PFSK-1 (cell line): ENCODE results near the gene FBXO34.

Source experiments
- FOXP2 ChIP-seq: optimal IDR thresholded peaks from 2 replicates; pipeline ENCODE3; 2011; ENCODE audit warnings: borderline replicate concordance, control low read depth, inconsistent platforms; ENCODE audit not compliant: insufficient read depth; ENCODE audit errors: extremely low read length, extremely low read depth
- POLR2AphosphoS5 ChIP-seq: IDR thresholded peaks from 2 replicates; pipeline ENCODE4 v1.6.1; 2012; ENCODE audit warnings: low read depth, mild to moderate bottlenecking, control low read depth, low read length, moderate library complexity
- SIN3A ChIP-seq: IDR thresholded peaks from 2 replicates; pipeline ENCODE4 v1.6.1; 2012; ENCODE audit warnings: mild to moderate bottlenecking, low read length, moderate library complexity, borderline replicate concordance; ENCODE audit not compliant: insufficient read depth
- TAF1 ChIP-seq: IDR thresholded peaks from 2 replicates; pipeline ENCODE4 v1.6.1; 2012; ENCODE audit warnings: low read length, control low read depth, borderline replicate concordance; ENCODE audit not compliant: insufficient read depth
- TF ChIP-seq, protein P1 (sequence below), 2 experiments: IDR thresholded peaks; 2 replicates each; pipeline versions ENCODE4 v1.6.1 to v1.8.0; 2011 to 2012; ENCODE audit warnings: low read depth in 2 of 2, low read length in 2 of 2, control low read depth in 1 of 2, inconsistent platforms in 1 of 2, mild to moderate bottlenecking in 1 of 2, moderate library complexity in 1 of 2; ENCODE audit not compliant: insufficient read depth in 1 of 2

Gene FBXO34

DNA sequence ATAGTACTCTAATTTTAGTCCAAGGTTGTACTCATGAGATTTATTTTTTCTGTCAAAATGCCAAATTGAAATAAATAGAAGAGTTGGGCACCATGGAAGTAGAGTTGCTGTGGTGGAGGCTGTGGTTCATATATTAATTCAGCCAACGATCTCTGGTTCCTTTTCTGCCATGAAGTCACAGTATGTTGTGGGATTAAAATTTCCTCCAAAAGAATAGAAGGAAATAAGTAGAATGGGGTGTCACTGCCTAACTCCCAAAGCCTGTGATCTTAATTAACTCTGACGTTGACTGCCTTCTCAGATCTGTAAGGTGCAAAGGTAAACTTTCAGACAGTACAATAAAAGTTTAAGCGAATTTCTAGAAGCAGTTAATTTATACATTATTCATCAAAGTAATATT is 37.6 kb upstream of the FBXO34 start:
- TF ChIP-seq, protein P1, sequence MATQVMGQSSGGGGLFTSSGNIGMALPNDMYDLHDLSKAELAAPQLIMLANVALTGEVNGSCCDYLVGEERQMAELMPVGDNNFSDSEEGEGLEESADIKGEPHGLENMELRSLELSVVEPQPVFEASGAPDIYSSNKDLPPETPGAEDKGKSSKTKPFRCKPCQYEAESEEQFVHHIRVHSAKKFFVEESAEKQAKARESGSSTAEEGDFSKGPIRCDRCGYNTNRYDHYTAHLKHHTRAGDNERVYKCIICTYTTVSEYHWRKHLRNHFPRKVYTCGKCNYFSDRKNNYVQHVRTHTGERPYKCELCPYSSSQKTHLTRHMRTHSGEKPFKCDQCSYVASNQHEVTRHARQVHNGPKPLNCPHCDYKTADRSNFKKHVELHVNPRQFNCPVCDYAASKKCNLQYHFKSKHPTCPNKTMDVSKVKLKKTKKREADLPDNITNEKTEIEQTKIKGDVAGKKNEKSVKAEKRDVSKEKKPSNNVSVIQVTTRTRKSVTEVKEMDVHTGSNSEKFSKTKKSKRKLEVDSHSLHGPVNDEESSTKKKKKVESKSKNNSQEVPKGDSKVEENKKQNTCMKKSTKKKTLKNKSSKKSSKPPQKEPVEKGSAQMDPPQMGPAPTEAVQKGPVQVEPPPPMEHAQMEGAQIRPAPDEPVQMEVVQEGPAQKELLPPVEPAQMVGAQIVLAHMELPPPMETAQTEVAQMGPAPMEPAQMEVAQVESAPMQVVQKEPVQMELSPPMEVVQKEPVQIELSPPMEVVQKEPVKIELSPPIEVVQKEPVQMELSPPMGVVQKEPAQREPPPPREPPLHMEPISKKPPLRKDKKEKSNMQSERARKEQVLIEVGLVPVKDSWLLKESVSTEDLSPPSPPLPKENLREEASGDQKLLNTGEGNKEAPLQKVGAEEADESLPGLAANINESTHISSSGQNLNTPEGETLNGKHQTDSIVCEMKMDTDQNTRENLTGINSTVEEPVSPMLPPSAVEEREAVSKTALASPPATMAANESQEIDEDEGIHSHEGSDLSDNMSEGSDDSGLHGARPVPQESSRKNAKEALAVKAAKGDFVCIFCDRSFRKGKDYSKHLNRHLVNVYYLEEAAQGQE (IDR thresholded peaks at IDR 0.05; ENCODE audit: insufficient read depth in 1 of 2, low read depth in 2 of 2, low read length in 2 of 2): no peak
- no peak for TF ChIP-seq TAF1
- no peak for TF ChIP-seq SIN3A
- TF ChIP-seq FOXP2: no peak

DNA sequence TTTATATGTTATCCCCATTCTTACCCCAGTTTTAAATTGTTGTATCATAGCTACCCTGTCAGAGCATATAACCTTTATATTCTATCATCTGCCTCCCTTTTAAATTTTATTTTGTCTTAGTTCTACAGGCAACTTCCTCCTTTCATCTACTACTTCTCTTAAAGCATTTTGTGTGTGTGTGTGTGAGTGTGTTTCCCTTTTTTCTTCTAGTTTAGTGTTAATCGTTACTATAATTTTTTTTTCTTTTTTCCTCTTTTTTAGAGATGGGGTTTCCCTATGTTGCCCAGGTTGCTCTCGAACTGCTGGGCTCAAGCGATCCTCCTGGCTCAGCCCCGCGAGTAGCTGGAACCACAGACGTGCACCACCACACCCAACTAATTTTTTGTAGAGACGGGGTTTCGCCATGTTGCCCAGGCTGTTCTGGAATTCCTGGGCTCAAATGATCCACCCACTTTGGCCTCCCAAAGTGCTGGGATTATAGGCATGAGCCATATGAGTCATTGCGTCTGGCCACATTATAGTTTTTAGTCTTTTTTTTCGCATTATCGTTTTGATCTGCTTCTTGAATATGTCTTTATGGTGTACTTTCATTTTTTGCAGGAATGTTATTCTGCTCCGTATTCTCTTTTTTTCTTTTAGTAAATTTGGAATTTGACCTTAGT is 33.1 kb upstream of the FBXO34 start:
- TF ChIP-seq FOXP2 (no peak), SIN3A (no peak), TAF1 (no peak), POLR2AphosphoS5 (no peak)
- TF ChIP-seq, protein P1 (IDR thresholded peaks at IDR 0.05; ENCODE audit: insufficient read depth in 1 of 2, low read depth in 2 of 2, low read length in 2 of 2): no peak

DNA sequence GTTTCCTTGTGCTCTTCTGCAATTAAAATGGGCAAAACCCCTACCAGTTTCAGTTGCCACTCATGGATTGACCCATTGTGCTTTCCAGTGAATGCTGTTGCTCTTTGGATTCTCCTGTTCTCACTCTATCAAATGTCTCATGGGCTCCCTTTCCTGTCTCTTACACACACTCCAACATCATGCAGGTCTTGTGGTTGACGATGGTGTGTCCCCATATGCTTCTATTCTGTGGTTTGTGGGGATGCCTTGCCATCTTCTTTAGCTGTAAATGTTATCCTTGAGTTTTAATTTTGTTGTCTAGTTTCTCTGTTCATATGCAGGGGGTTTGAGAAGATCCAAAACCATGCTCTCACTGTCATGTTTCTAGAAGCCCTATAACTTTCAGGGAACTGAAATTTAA is 31.9 kb upstream of the FBXO34 start:
- TF ChIP-seq FOXP2: no peak
- no peak for TF ChIP-seq TAF1
- TF ChIP-seq, protein P1 (IDR thresholded peaks at IDR 0.05; ENCODE audit: insufficient read depth in 1 of 2, low read depth in 2 of 2, low read length in 2 of 2): no peak
- TF ChIP-seq SIN3A: no peak
- TF ChIP-seq POLR2AphosphoS5: no peak

DNA sequence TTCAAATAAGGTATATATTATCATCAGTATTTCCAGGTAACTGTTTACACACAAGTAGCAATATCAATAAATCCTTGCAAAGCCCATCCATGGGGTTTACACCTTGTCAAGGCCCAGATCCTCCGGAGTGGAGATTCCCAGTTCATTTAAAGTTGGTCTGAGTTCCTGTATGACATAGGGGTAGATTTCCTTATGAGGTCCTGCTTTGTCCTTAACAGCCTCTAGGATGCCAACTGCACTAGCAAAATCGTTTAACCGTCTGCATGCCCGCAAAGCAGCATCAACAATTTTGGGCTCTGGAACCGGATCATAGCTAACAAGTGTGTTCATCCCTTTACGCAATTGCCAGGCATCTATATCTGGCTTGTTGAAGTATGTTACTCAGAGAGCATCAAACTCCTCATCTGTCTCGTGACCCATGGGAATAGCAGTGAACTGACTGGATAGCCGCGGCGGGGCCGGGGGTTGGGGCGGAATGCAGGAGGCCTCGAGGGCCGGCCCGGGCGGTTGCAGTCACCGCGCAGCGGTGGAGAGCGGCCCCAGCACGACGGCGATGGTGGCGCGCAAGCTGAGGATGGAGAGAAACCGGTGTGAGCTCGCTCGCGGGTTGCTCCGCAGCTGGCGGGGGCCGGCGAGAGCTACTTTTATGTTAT is 30.6 kb upstream of the FBXO34 start:
- TF ChIP-seq, protein P1 (IDR thresholded peaks at IDR 0.05; ENCODE audit: insufficient read depth in 1 of 2, low read depth in 2 of 2, low read length in 2 of 2): no peak
- no peak for TF ChIP-seq SIN3A

DNA sequence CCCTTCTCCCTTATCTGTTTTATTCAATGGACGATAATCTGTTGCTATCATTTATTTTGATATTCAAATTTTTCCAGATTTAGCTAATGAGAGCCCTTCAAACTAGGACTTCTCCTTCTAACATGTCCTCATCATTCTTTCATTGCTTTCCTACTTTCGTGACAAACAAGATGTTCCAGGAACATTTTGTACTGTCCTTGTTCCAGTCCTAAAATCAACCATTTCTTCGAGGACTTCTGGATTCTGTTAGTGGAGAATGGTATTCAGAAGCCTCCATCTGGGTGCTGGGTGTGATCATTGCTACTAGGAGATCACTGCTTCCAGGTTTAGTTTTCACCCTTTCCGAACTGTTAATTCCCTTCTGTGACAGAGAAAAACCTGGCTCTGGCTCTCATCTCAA is 29.5 kb upstream of the FBXO34 start:
- TF ChIP-seq TAF1 (no peak), POLR2AphosphoS5 (no peak), SIN3A (no peak), FOXP2 (no peak)
- TF ChIP-seq, protein P1 (IDR thresholded peaks at IDR 0.05; ENCODE audit: insufficient read depth in 1 of 2, low read depth in 2 of 2, low read length in 2 of 2): no peak
